Stimulated activated CD4-positive, alpha-beta T cell treated with anti-CD3 and anti-CD28 coated beads, Interleukin-2, amount 100 ng/mL, for 4 hours (primary cell): Measurements from ENCODE around the gene RTN4.
"Not testable (repeated sequence)": the region's sequence is repeated elsewhere in the genome, so short reads cannot be mapped to it uniquely, and the experiment has no call there.

Source experiments
- DNase-seq: peaks from one replicate; pipeline ENCODE4 v3.0.0-alpha.2; 2020; ENCODE audit warnings: low read depth

The RTN4 gene

DNA sequence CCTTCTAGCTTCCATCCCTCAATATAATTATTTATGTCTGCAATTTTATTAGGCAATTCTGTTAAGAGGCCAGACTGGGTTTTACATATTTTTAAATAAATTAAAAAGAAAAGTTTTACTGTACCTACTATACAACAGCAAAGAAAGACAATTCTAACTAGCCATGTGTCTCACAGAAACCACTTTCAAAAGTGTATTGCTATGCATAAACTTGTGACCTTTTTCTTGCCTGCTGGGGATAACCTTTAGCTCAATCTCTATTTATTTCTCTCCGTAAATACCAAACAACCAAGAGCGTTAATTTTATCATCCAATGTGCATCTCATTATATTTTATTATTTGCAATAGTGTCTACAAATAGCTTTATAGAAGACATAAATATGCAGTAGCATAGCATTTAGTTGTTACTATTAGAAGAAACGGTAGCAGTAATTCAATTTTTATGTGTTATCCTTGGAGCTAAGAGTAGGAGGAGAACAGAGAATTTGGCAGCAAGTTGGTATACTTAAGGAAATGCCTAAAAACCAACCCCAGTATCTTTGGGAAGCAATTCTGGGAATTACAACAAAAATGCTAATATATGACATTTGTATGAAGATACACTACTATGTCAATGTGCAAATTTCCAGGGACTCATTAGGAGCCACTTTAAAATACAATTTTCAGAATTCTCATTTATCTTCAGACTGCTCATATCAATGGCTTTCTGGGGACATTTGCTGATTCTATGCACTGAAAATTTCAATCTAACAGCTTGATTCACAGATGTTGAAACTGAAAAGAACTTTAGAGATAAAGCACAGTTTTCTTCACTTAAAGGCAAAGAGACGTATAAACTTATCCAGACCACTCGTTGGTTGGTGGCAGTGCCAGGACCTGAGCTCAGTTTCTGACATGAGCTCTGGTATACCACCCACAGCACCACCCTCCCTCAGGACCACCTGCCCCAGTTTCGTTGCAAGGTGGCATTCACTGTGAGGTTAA, 23.0 kb upstream of the RTN4 start:
- no peak for DNase-seq

DNA sequence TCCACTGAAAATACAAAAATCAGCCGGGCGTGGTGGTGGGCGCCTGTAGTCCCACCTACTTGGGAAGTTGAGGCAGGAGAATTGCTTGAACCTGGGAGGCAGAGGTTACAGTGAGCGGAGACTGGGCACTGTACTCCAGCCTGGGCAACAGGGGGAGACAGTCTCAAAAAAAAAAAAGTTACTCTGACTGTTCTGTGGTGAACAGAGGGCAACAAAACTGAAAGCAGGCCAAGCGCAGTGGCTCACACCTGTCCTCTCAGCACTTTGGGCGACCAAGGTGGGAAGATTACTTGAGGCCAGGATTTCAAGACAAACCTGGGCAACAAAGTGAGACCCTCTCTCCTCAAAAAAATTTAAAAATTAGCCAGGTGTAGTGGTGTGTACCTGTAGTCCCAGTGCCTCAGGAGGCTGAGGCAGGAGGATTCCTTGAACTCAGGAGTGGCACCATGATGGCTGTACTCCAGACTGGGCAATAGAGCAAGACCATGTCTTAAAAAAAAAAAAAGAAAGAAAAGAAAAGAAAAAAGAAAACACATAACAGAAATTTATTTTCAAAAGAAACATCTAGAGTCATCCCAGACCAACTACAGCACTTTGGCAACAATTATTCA, 13.6 kb upstream of the RTN4 start:
- no peak for DNase-seq

DNA sequence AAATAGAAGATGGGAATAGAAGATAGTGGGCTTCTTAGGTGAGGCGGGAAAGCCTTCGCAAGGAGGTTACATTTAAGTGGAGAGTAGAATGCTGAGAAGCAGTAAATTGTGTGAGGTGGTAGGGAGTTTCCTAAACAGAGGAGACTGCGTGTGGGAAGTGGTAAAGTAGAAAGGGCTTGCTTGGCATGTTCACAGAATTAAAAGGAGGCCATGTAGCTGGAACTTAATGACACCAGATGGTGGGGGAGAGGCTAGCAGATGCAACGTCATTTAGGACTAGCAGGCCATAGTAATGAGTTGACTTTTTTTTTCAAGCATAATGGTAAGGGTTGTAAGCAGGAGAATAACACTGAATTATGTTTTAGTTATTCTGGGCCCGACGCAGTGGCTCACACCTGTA, 13.0 kb upstream of the RTN4 start:
- DNase-seq = no peak

DNA sequence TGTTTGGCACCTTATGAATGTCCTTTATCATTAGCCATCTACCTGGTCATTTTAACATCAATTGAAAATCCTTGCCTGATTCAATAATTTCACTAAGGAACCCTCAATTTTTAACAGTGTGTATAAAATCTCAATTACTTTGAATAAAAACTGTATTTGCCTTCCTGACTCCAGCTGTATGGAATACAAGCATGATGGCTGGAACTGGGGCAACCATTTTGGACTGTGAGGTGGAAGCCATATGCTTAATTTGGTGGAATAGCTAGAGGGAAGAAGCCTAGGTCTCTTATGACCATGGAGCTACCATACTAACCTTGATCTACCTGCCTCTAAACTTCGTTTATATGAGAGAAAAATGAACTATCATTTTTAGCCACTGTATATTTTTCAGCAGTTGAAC, 12.5 kb upstream of the RTN4 start:
- DNase-seq = no peak

DNA sequence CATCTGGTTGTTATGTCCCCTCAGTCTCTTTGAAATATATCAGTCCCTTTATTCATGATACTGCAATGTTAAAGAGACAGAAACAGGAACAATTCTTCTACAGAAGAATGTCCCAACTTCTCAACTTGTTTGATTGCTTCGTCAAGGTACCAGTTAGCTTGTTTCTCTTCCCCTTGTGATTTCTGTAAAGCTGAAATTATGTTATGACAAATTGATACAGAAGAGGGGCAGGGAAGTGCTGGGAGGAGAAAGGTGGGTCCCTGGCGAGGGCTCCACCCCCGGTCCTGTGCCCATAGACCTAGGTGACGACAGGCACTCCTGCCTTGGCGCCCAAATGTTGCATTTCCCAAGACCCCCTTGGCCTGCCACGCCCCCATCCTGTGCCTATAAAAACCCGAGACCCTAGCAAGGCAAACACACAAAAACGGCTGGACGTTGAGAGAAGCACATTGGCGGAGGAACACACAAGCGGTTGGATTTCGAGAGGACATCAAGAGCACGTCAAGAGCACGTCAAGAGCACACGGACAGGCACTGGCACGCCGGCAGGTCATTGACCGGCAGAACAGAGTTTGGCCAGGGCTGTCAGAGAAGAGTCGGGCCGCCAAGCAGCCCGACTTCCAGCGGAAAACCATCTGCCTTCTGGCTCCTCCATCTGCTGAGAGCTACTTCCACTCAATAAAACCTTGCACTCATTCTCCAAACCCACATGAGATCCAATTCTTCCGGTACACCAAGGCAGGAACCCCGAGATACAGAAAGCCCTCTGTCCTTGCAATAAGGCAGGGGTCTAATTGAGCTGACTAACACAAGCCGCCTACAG, 11.5 kb upstream of the RTN4 start:
- no peak for DNase-seq

DNA sequence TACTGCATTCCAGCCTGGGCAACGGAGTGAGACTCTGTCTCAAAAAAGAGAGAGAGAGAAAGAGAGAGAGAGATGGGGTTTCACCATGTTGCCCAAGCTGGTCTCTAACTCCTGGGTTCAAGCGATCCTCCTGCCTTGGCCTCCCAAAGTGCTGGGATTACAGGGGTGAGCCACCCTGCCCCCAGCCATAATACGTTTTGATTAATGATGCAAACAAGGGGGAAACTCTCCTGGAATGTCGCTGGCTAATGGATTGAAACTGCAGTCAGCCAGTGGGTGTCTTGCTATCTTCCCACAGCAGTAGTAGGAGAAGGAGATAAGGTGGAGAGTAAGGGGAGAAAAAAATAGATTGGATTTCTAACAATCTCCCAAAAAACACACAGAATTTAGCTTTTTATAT, 9.5 kb upstream of the RTN4 start:
- no peak for DNase-seq

DNA sequence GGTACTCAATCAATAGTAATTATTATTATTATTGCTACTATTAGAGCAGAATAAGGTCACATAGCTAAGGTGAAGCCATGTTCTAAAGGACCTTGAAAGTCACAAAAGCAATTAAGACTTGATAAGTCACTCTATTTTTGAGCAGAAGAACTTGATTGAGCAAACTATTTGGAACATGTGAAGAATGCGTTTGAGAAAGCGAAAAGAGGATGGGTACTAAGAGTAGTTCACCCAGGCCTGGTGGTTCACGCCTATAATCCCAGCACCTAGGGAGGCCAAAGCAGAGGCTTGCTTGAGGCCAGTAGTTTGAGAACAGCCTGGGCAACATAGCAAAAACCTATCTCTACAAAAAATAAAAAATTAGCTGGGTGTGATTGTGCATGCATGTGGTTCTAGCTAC, 7.2 kb upstream of the RTN4 start:
- no peak for DNase-seq

DNA sequence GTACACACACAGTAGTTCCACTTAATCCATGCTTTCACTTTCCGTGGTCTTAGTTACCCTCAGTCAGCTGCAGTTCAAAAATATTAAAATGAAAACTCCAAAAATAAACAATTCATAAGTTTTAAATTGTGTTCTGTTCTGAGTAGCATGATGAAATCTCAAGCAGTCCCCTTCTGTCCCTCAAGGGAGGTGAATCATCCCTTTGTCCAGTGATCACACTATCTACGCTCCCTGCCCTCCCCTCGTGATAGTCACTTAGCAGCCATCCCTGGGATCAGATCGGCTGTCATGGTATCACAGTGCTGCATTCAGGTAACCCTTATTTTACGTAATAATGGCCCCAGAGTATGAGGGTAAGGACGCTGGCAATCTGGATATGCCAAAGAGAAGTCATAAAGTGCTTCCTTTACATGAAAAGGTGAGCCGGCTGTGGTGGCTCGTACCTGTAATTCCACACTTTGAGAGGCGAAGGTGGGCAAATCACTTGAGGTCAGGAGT, 5.8 kb upstream of the RTN4 start:
- DNase-seq = no peak

DNA sequence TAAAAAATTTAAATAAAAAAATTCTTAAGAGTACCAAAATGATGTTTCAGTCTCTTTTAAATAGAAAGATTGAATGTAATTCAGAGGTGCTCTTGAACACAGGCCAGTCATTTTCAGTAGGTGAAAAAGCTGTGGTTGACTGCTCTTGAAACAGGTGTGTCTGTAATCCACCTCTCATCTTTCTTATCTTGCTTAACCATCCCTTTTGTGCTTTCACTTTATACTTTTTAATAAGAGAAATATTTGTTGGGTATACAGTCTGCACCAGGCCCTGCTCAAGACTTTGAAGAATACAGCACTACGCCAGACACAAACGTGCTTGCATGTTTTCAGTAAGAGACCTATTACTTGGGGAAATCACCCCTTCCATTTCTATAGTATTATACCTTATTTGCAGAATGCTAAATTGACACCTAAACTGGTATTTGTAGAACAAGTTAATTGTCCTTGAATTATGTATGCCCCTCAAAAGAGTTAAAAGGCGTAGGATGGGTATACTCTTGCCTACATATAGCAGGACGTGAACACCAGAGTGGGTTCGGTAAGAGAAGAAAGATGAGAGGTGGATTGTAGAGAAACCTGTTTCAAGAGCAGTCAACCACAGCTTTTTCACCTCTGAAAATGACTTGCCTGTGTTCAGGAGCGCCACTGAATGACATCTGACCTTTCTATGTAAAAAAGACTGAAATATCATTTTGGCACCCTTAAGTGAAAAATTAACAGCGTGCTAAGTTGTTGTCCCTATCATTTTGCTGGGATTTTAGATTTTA, 4.0 kb upstream of the RTN4 start:
- no peak for DNase-seq

DNA sequence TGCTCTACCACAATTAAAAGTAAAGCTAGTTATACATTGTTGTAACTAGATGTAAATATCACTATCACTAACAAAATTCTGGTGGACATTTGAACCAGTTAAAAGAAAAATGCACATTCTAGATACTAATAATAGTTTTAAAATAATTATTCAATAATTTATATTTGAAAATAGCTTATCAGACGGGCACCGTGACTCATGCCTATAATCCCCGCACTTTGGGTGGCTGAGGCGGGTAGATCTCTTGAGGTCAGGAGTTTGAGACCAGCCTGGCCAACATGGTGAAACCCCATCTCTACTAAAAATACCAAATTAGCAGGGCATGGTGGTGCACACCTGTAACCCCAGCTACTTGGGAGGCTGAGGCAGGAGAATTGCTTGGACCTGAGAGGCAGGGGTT, 3.0 kb upstream of the RTN4 start:
- not testable (repeated sequence) for DNase-seq

DNA sequence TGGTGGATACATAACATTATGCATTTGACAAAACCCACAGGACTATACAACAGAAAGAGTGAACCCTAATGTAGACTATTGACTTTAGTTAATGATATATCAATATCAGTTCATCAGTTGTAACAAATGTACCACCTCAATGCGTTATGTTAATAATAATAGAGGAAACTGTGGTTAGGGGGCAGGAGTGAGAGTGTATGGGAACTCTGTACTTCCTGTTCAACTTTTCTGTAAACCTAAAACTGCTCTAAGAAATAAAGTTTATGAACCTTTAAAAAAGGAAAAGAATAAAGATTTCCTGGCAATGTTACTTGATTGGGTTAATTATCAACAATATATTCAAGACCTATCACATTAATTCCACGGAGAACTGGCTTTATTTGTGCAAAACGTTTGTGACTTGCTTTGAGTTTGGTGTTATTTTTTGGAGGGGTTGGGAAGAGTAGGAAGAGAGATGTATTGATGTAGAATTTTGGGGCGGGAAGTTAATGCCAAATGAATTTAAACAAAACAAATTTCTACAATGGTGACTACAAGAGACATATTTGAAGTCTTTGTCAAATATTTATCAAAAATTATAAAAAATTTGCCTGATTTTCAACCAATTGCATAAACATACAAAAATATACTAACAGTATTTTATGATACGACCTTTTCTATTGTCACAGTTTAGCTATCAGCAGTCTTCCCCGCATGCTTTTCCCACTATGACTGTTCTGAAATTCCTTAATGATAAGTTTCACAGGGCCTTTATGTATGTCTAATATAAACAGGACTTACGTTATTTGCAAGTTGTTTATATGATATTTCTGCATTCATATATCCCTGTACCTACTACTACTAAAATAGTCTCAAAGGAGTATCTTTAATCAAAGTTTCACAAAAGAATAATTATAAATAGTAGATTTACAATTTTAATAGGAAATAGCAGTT, 2.1 kb upstream of the RTN4 start:
- DNase-seq = no peak

DNA sequence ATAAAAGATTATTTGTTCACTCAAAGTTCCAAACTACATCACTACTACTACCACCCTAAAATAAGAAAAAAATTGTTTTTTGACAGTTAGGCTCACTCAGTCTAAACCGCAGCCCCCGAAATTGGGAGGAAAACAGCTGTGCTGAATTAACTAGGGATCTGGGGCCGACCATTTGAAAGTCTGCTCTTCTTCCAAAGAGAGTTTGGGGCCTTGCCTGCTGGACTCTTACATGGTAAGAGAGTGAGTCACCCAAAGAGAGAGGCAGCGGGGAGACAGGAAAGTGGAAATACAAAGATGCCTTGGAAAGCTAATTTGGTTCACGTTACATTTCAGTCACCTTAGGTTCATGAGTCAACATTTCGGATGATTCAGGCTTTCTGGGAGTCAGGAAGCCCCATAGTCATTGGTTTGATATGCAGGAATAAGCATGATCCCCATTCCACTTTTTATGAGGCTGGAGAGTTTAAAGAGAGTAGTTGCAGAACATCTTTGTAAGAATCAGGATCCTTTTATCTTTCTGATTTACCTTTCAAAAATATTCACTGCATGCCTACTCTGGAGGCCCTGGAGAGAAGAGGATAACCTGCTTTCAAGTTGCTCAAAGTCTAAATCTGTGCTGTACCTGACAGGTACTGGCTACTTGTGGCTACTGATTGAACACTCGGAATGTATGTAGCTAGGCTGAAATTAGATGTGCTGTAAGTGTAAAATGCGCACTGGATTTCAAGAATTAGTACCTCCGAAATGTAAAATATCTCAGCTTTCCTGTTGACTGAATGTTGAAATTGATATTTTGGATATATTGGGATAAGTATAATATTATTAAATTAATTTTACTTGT, 995 bp upstream of the RTN4 start:
- DNase-seq = no peak

DNA sequence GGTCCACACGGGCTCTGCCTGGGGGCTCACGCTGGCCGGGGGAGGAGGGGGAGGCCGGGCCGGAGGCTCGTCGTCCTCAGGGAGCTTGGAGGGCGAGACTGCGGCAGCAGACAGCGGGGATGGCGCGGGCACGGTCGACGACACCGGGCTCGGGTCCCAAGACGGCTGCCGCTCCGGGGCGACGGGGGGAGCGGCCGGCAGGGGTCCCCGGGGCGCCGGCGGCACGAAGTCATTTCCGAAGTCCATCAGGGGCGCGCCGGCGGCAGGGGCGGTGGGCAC, 491 bp downstream of the RTN4 start:
- DNase-seq = no peak

DNA sequence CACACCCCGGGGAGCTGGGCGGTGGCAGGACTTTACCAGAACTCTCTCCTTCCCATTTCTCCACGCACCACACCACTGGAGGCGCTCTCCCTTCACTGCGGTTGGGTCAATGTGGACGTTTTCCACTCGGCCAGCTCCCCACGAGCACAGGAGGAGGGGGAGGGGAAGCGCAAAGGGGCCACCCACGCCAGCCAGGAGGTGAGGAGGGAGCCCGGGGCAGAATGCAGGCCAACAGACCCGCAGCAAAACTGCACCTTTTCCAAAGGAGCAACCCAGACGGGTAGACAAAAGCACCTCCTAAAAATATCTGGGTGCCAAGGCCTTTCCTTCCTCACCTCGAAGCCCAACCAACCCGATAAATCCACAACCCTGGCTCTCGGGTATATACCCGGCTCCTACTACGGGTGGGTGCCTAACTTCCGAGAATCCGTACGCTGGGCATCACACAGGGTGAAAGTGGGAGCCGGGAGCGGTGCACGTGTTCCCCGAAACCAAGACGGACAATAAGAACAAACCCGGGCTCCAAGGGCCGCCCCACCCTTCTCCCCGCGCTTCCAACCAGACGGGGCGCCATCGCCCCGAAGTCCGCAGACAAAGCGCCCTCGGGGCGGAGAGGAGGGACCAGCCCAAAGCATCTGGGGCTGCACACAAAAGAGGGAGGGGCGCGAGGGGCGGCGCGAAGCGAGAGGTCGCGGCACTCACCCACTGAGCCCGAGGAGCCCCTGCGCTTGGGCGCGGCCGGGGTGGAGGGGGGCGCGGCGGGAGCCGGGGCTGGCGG, 1.0 kb downstream of the RTN4 start:
- DNase-seq = no peak

DNA sequence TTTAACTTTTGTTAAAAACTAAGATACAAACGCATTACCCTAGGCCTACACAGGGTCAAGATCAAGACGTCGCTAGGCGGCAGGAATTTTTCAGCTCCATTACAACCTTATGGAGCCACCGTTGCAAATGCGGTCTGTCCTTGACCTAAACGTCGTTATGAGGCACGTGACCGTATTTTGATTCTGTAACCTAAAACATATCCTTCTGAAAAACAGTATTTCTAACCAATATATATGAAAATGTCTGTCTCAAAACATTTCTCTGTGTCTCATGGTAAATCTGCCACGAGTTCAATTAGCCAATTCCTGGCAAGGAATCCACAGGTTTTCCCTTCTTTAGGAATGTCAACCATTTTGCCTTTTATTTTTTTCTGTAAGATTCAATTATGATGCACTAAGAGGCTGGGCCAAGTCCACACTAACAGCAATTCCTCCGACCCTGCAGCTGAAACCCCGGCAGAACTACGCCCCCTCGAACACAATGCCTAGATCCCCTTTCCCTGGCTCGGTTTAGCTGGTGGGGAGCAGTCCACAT, 1.7 kb downstream of the RTN4 start:
- no peak for DNase-seq

DNA sequence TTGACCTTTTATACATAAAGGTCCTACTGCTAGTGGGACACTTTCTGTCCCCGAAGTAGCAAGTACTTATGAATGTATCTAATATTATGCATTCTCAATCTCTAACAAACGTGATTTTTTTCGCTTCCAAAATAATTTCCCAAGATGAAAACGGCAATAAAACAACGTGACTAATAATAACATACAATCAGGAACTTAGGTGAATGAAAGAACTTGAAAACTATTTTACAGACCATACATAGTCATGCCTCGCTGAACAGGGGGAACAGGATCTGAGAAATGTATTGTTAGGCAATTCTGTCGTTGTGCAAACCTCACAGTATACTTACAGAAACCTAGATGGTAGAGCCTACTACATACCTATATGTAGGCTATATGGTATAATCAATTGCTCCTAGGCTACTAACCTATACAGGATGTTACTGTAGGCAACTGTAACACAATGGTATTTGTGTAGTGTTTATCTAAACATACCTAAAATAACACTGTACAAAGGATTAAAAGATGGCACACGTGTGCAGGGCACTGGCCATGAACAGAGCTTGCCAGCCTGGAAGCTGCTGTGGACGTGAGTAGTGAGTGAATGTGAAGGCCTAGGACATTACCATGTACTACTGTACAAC, 2.5 kb downstream of the RTN4 start:
- no peak for DNase-seq

DNA sequence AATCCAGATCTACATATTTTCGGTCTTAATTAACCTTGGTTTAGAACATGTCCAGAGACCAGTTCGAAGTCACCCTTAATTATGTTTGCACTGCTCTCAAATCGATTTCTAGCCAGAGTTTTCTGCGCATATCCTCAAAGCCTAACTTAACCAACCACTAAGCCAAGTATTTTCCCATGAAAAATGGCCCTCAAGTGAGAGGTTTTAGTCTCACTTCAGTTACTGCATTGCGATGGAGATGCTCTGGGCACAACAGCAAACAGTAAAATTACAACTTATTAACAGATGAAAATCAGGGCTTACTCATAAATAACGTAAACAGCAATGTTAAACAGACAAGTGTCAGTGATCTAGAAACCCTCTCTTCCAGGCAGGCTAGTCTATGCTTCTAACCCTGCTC, 4.5 kb downstream of the RTN4 start:
- DNase-seq = no peak

DNA sequence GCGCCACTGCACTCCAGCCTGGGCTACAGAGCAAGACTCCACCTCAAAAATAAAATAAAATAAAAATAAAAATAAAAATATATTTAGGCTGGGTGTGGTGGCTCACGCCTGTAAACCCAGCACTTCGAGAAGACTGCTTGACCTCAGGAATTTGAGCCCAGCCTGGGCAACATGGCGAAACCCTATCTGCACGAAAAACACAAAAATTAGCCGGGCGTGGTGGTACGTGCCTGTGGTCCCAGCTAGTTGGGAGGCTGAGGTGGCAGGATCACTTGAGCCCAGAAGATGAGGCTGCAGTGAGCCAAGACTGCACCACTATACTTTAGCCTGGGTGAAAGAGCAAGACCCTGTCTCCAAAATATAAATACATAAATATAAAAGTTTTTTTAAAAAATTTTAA, 6.4 kb downstream of the RTN4 start:
- no peak for DNase-seq
